Posterior vena cava (tissue), 2 donors: ENCODE data around the gene SPCS1. TPM values are rescaled to one million over a fixed set of nuclear protein-coding genes. Genes with fewer than 3 reads are reported as not detected.

Experiments used
- DNase-seq: peaks from one replicate; pipeline ENCODE4 v3.0.0-alpha.2; 2020; ENCODE audit warnings: low spot score
- intact Hi-C, 2 donors: fragments of 100-400 bp; cut with DNase I; formaldehyde crosslinking; loops; one replicate each; pipeline versions ENCODE4 v1.14.1 to v1.14.2; 2022 to 2023
- total RNA-seq, 2 donors: library from RNA; stranded (reverse); fragmentation: NEBNext Ultra II Directional; extraction: Animal tissue kit (Norgen Biotek cat#: 25700); gene quantifications; one replicate each; pipeline ENCODE4 v1.2.1, GENCODE V29; 2021
- donor health status: DM: yes; HTN: yes; CAD: no.
- donor health status: DM: yes; HTN: yes; CAD: no.

SPCS1 gene
- total RNA-seq, 2 donors from 2014 or later = 63.9 to 70.2 TPM

- no peak for DNase-seq
- intact Hi-C loops = no loop called here
Observed at GRCh38 chr3:52690560-52690959, 15.3 kb upstream of the SPCS1 start.

DNA sequence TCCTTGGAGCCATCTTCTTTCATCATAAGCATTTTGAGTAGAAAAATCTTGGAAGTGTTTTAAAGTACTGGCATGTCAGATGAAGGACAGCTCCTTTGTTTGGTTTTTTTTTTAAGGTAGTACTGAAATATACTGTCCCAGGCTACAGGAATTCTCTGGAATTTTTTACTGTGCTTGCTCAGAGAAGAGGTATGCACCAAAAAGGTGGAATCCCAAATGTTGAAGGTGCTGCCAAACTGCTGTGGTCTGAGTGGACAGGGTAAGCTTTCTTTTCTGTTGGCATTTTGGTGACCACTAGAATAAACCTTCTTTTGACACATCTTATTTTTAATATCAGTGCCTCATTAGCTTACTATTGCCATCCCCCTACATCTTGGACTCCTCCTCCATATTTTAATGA, 12.8 kb upstream of the SPCS1 start:
- intact Hi-C loops = no loop called here

DNA sequence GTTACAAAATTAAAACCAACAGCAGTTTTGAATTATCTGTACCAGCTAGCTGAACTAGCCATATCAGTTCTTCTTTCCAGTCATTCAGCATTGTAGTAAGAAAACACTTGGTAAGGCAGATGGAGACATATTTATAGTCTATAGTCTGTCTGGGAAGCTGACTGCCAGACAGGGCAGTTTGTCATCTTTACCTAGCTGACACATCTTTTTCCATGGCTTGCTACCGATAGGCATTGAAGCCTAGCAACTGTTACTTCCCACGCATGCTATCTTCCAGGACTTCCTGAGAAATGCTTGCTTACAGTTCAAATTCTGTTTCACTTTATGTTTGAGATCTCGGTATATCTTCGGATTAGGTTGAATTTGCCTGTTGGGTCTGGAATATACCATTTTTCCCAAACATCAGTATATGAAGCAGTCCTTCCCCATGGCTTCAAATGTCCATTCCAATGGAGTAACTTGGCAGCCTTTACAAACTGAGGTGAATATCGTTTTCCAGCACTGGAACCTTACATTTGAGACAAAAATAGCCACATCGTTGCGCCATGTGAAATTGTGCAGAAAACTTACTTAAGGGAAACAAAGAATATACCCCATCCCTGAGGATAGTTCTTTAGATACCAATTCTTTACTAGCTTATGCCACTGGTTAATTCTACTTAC, 11.2 kb upstream of the SPCS1 start:
- intact Hi-C loops = no loop called here
- no peak for DNase-seq

More for the DNA sequence above, 12.8 kb upstream of the SPCS1 start:
- DNase-seq = no peak

DNA sequence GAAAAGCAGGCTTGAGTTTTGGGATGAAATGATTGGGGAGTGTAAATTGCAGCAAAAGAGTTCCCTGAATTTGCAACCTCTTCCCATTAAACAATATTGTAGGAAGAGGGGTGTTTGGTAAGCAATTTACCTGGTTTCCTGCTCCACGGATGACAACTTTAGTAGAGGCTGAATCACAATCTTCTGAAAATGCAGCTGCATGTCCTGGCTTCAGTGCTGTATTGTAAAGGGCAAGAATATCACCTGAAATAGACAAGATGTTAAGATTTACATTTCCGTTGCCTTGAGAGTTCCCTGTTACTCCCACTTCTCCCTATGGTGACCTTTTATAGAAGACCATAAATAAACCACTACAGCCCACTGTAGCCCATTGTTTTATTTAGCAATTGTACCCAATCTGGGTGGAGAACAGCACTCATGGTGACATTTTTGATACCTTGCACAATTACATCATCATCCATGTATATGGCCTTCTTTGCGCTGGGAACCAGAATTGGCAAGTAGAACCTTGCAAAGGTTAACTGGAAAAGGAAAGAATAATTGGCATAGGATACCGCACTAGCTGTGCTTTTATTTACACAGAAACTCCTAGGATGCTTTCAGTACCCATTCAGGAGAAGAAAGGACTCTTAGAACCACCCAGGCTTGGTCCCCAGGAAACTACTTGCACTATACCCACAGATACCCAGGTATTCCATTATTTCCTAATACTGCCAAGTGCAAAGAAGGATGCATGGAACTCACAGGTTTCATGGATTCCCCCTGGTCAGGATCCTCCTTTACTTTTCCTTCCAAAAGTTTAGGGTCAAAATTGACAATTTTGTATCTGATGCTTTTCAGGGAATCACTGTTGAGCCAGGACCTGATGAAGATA, 9.9 kb upstream of the SPCS1 start:
- no peak for DNase-seq
- intact Hi-C loops = no loop called here

DNA sequence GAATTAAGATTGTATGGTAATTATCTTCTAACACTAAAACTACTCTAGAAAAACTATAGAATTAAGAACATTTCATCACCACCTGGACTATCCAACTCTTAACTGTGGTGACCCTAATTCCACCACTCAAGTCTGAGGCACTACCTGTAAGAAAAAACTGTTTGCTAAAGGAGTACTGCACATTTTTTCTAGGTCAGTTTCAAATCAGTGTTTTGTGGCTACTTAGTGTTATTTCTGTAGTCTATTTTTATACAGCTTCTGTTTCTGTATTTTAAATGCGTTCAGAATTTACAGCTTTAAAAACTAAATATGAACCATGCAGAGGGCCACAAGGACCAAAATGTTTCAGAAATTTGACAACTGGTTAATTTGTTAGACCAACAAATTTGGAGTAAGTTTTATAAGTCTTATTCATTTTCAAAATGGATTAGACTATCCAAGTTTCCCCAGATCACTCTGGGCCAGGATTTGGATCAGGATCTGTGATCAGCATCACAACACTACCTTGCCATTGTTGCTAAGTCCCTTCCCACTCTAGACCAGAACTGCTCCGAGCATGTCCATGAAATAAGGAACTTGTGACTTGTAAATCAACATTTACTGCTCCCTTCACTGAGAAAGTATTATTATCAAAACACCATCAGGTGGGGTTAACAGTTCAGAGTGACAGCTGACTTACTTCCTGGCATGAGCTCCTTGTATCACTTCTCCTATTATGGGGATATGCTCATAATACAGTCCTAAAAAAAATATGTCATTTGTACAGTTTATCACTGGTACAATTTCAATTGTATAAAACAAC, 8.9 kb upstream of the SPCS1 start:
- no peak for DNase-seq
- intact Hi-C loops = no loop called here

DNA sequence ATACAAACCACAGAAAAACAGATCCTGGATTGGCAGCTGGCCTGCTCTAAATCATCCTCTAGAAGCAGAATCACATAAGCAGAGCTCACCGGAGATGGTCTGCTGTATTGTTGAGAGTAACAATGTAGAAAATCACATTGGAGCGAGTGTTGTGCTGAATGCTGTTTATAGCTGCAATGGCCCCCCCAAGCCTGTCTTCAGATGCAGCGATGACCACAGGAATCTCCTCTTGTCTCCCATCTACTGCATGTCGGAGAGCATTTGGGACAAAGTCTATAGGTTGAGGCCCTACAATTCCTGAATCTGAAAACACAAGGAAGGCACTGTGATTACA, 8.3 kb upstream of the SPCS1 start:
- no peak for DNase-seq
- intact Hi-C loops = no loop called here

- no peak for DNase-seq
- intact Hi-C loops = no loop called here
Observed at GRCh38 chr3:52703341-52703740, 2.6 kb upstream of the SPCS1 start.

DNA sequence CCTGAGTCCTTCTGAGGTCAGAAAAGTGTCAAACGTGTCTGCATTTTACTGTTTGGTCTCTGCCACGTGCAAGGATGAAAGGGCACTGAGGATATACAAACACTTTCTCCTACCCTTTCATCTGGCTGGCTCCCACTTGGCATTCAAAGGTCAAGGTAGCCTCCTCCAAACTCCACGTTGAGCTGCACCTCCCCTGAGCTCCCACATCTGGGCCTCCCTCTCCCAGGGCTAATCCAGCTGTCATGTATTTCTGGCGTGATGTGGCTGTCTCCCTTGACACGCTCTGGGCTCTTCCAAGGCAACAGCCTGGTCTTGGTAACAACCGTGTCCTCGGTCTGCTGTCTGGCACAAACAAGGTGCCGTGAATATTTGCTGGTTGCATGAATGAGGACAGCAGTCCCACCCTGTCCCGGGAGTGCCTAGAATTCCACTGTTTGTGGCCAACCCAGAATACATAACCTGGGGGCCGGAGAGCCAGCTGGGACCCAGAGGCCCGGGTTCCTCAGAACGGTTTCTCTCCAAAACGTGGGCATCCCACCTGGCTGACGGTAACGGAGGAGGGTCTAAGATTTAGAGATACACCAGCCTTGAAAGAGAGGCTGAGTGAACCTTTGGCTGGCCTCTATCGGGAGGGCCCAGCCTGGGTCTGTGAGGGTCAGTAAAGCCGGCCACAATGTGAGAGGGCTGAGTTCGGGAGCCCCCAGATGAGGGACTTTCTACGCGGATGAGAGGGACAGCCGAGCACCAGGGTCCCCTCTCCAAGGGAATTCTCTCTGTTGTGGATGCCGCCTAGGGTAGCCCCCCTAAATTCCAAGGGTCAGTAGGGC, 1.1 kb upstream of the SPCS1 start:
- no peak for DNase-seq
- intact Hi-C loops = no loop called here

DNA sequence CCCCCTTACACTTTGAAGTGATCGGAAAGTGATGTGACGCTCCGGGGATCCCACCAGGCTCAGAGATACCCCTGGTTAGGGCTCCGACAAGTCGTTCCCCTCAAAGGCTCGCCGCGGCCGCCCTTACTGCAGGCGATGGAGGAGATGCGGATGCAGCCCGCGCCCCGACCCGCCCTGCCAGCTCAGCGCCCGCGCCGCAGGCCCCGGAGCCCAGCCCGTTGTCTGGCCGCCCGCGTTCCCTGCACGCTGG, 543 bp upstream of the SPCS1 start:
- intact Hi-C loops = no loop called here
- no peak for DNase-seq

DNA sequence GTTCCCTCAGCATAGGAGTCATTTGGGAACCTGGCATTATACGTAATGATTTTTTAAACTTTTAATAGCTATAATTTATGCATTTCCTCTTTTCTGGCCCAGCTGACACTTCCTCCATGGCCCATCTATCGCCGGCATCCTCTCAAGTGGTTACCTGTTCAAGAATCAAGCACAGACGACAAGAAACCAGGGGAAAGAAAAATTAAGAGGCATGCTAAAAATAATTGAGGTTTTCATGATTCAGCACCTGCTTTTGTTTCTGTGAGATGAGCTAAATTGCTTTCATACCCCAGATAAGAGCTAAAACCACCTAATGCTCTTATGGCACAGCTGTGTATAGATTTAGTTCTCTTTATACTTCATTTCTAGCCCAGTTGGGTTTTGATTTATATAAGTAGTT, 1.7 kb downstream of the SPCS1 start:
- intact Hi-C loops = no loop called here
- DNase-seq = no peak

DNA sequence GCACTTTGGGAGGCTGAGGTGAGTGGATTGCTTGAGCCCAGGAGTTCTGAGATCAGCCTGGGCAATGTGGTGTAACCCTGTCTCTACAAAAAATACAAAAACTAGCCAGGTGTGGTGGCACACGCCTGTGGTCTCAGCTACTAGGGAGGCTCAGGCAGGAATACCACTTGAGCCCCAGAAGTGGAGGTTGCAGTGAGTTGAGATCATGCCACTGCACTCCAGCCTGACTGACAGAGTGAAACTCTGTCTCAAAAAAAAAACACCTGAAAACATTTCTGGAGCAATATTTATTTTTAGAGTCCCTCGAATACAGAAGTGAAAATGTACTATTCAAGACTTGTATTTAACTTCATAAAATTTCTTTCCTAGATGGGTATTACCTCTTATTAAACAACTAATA, 4.6 kb downstream of the SPCS1 start:
- intact Hi-C loops = no loop called here
- DNase-seq = no peak

DNA sequence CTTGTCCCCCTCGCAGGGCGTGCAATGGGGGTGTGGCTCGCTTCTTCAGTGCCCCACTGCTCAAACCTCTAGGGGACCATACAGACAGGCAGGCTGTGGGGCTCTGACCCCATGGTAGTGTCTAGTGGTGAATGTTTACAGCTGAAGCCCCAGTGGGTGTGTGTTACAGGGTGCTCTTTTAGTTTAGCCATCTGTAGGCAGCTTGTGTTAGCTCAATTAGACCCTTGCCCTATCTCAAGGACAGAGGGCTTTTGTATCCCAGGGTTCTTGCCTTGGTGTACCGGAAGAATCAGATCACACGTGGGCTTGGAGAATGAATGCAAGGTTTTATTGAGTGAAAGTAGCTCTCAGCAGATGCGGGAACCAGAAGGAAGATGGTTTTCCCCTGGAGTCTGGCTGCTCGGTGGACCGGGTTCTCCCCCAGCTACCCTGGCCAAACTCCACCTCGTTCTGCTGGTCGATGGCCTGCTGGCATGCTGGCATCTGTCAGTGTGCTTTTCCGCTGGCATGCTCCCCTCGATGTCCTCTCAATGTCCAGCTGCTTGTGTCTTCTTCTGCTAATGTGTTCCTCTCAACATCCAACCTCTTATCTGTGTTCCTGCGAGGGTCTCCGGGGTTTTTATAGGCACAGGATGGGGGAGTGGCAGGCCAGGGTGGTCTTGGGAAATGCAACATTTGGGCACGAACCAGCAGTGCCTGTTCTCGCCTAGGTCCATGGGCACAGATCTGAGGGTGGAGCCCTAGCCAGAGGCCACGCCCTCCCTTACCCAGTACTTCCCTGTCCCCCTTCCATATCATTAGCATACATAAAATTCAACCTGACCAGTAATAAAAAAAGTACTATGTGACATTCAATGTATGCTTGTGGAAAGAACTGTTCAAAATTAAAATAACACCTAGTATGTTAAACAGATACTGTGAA, 6.6 kb downstream of the SPCS1 start:
- intact Hi-C loops = no loop called here

DNA sequence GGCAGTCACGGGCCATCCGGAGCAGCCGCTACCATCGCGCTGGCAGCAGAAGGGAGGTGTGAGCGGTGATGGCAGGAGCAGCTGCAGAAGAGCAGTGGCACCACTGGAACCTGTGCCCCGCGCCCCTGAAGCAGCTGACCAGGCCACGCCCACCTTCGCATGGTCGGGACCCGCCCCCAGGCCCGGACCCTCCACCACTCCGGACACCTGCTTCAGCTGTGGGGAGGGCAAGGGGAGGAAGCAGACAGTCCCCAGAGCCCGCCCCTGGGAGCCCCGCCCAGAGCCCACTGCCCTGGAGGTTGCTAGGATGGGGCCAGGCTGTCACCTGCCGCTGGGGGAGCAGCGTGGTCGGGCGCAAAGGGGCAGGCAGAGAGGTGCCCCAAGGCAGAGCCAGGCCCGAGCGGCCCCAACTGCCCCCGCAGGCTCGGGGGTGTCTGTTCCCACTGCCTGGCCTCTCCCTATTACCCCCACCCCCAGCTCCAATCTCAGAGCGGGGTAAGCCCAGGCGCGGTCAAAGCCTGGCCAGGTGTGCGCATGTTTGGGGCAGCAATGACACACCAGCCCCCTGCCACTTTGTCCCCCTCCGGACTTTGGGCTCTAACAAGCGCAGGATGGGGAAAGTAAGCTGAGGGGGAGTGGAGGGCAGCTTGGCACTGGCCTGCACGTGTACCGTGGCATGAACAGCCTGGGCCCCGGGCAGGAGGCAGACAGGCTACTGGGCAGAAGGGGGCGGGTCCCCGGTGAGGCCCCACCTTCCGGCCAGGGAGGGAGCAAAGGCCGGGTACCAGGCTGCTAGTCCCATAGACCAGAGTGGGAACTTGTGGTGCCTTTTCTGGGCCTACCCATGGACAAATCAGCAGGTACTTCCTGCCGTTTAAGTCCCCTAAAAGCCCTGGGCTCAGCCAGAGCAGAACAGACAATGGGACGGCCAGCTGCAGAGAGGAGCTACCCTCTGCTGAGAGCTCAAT, 8.7 kb downstream of the SPCS1 start:
- intact Hi-C loops = no loop called here
- DNase-seq = peak; percentile 76

More for the DNA sequence above, 6.6 kb downstream of the SPCS1 start:
- DNase-seq = peak; percentile 44

GRCh38 chr3:52715714-52716305, 9.9 kb downstream of the SPCS1 start:
- intact Hi-C loops = no loop called here
- peak; percentile 64 for DNase-seq

GRCh38 chr3:52719618-52720017, 13.7 kb downstream of the SPCS1 start:
- intact Hi-C loops = no loop called here
- DNase-seq = no peak

- intact Hi-C loops = no loop called here
- DNase-seq = no peak
Observed at GRCh38 chr3:52721002-52721729, 15.3 kb downstream of the SPCS1 start.

DNA sequence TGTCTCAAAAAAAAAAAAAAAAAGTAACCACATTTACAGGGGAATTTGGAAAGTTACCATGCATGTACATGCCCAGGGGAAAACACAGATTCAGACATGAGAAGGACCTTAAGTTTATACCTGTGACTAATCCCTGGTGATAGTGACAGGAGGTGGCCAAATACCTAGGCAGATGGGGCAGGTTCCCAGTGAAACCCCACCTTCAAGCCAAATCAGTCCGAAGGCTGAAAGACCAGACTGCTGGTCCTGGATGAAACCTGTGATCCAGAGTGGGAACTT, 15.8 kb downstream of the SPCS1 start:
- intact Hi-C loops = no loop called here
- no peak for DNase-seq
